ENCODE results near the gene TMEM42.

The TMEM42 gene

GRCh38 chr3:44914936-44915335 is 53.2 kb downstream of the TMEM42 start:
- no peak for DNase-seq

Data from NCI-H1048 (cell line).